K562 (cell line): ENCODE data around the gene SERF2. TPM values are rescaled to one million over a fixed set of nuclear protein-coding genes. Genes with fewer than 3 reads are reported as not detected.

Experiments
- ATF2 ChIP-seq: sonication (generic); formaldehyde crosslinking; IDR thresholded peaks from 2 replicates; pipeline ENCODE4 v1.8.1; 2022; ENCODE audit warnings: missing genetic modification reagents
- CBX1 ChIP-seq: sonication (generic); IDR thresholded peaks from 2 replicates; pipeline ENCODE4 v1.6.1; 2016; ENCODE audit warnings: antibody characterized with exemption, low read depth, mild to moderate bottlenecking
- CEBPB ChIP-seq: fragments of 450-650 bp; IDR thresholded peaks from 2 replicates; pipeline ENCODE4 v1.6.1; 2016; ENCODE audit warnings: missing genetic modification characterization, missing compliant biosample characterization
- DACH1 ChIP-seq: fragments of 450-650 bp; IDR thresholded peaks from 2 replicates; pipeline ENCODE4 v1.6.1; 2018; ENCODE audit not compliant: partially characterized antibody
- ERF ChIP-seq: fragments of 450-650 bp; formaldehyde crosslinking; IDR thresholded peaks from 2 replicates; pipeline ENCODE4 v1.4.0; 2020; ENCODE audit warnings: mild to moderate bottlenecking, mixed read lengths
- GABPB1 ChIP-seq: sonication (generic); formaldehyde crosslinking; IDR thresholded peaks from 2 replicates; pipeline ENCODE4 v1.8.0; 2022; ENCODE audit warnings: mild to moderate bottlenecking, missing genetic modification reagents
- HNRNPK ChIP-seq: fragments of 200-400 bp; formaldehyde crosslinking; IDR thresholded peaks from one replicate; pipeline ENCODE4 v1.6.1; 2018; ENCODE audit warnings: mild to moderate bottlenecking, low read depth, low read length; ENCODE audit not compliant: poor library complexity, severe bottlenecking
- HNRNPL ChIP-seq: fragments of 200-400 bp; formaldehyde crosslinking; IDR thresholded peaks from 2 replicates; pipeline ENCODE4 v1.6.1; 2017; ENCODE audit warnings: low read depth, mild to moderate bottlenecking, low read length
- IRF1 ChIP-seq: sonication (generic); formaldehyde crosslinking; IDR thresholded peaks from 2 replicates; pipeline ENCODE4 v1.8.0; 2022; ENCODE audit warnings: missing genetic modification reagents, mild to moderate bottlenecking, borderline replicate concordance
- MCM7 ChIP-seq, 2 experiments: fragments of 450-650 bp; IDR thresholded peaks; 2 replicates each; pipeline ENCODE4 v1.6.1; 2016 to 2018
- PBX2 ChIP-seq, 2 experiments: IDR thresholded peaks in 1 of 2; conservative IDR thresholded peaks in 1 of 2; 2 replicates each; pipeline ENCODE4 v1.6.1; 2016; ENCODE audit warnings: low read depth in 2 of 2, mild to moderate bottlenecking in 1 of 2, missing compliant biosample characterization in 1 of 2, missing genetic modification characterization in 1 of 2, moderate library complexity in 1 of 2
- POLR3A ChIP-seq: IDR thresholded peaks from 2 replicates; pipeline ENCODE4 v1.6.1; 2011; ENCODE audit warnings: borderline replicate concordance, mild to moderate bottlenecking, moderate library complexity; ENCODE audit not compliant: insufficient read length, insufficient read depth; ENCODE audit errors: extremely low read depth
- PREB ChIP-seq: sonication (generic); formaldehyde crosslinking; IDR thresholded peaks from 2 replicates; pipeline ENCODE4 v1.8.1; 2023; ENCODE audit warnings: mild to moderate bottlenecking, missing genetic modification reagents
- RCOR1 ChIP-seq, 2 experiments: IDR thresholded peaks; 2 replicates each; pipeline ENCODE4 v1.6.1; 2012; ENCODE audit warnings: low read depth in 2 of 2, low read length in 2 of 2, borderline replicate concordance in 1 of 2, improper control_type of control experiment in 1 of 2
- SMARCA5 ChIP-seq: fragments of 450-650 bp; IDR thresholded peaks from 2 replicates; pipeline ENCODE4 v1.6.1; 2016
- SNAPC5 ChIP-seq: fragments of 250-450 bp; sonication (Bioruptor Pico); IDR thresholded peaks from 2 replicates; pipeline ENCODE4 v1.8.0; 2021; ENCODE audit warnings: moderate library complexity, mild to moderate bottlenecking, inconsistent platforms
- TEAD1 ChIP-seq, 2 experiments: fragments of 450-650 bp in 1 of 2; sonication (generic) in 1 of 2; formaldehyde crosslinking; IDR thresholded peaks; 2 replicates each; pipeline versions ENCODE4 v1.4.0 to v1.8.0; 2020 to 2022; ENCODE audit warnings: mild to moderate bottlenecking in 2 of 2, missing genetic modification reagents in 1 of 2
- ZBTB9 ChIP-seq: fragments of 450-650 bp; formaldehyde crosslinking; IDR thresholded peaks from 2 replicates; pipeline ENCODE4 v1.4.0; 2020; ENCODE audit warnings: mild to moderate bottlenecking, moderate library complexity
- polyA plus RNA-seq, 8 experiments: library from polyadenylated mRNA; depleted of rRNA in 4 of 8; stranded (reverse) in 5 of 8; unstranded in 3 of 8; fragments of >200 nt; fragmentation: Nextera tagmentation in 2 of 8; fragmentation: Illumina TruSeq in 1 of 8; extraction: Ambion mirVana in 2 of 8; extraction: Trizol in 1 of 8; gene quantifications; 2 replicates each; pipeline versions ENCODE4 v1.2.1 to v1.2.3, GENCODE V29; 2011 to 2014; ENCODE audit warnings: inconsistent platforms in 1 of 8, missing spikeins in 1 of 8
- total RNA-seq, 7 experiments: library from RNA; depleted of rRNA in 6 of 7; stranded (reverse); fragments of >200 nt in 6 of 7; fragmentation: Illumina TruSeq in 2 of 7; extraction: Trizol in 2 of 7; gene quantifications; 2 replicates each; pipeline versions ENCODE4 v1.2.1 to v1.2.3, GENCODE V29; 2011 to 2021; ENCODE audit warnings: low replicate concordance in 1 of 7

The SERF2 gene
- total and polyA plus RNA-seq, 9 of the 15 experiments (the other 6 are each of a cell fraction or from before 2014, with no cell fraction given) = 497 to 3,360 (median 867) TPM

GRCh38 chr15:43824302-43825246 lies 32.5 kb downstream of the SERF2 start, which contains the start of gene MFAP1 (continued):
- TF ChIP-seq SMARCA5 (peak; percentile 27; the same call in 1 of the 2 replicates), POLR3A (no peak), RCOR1 (IDR thresholded peaks at IDR 0.05; ENCODE audit: borderline replicate concordance in 1 of 2, low read depth in 2 of 2, low read length in 2 of 2) (peak in 1 of 2 experiments; percentile 30; a peak in 1 of 4 replicates), TEAD1 (CRISPR knock-in tag; IDR thresholded peaks at IDR 0.05) (peak in 1 of 2 experiments; percentile 77; a peak in 1 of 4 replicates), SNAPC5 (CRISPR knock-in tag) (no peak), HNRNPK (no peak), PBX2 (CRISPR knock-in tag; IDR thresholded peaks at IDR 0.05; ENCODE audit: low read depth) (no peak), PBX2 (tag; conservative IDR thresholded peaks at IDR 0.05; ENCODE audit: low read depth) (no peak), IRF1 (CRISPR knock-in tag) (no peak), ATF2 (CRISPR knock-in tag) (no peak), CEBPB (tag) (peak; percentile 47; the same call in 1 of the 2 replicates), PREB (CRISPR knock-in tag) (no peak), DACH1 (peak; percentile 77), GABPB1 (peak; percentile 93), ZBTB9 (CRISPR knock-in tag) (no peak), CBX1 (no peak), MCM7 (IDR thresholded peaks at IDR 0.05) (no peak), ERF (CRISPR knock-in tag) (no peak; the same call in 1 of the 2 replicates), HNRNPL (no peak)
